ENCODE measurements around the gene BDH1. TPM values are rescaled to one million over a fixed set of nuclear protein-coding genes. Genes with fewer than 3 reads are reported as not detected.
"Not testable (repeated sequence)": the region's sequence is repeated elsewhere in the genome, so short reads cannot be mapped to it uniquely, and the experiment has no call there.

Gene BDH1
- total and polyA plus RNA-seq, 2 of the 8 experiments (the other 6 are each of a cell fraction or from before 2014, with no cell fraction given), result 27.2 to 28.1 TPM

DNA sequence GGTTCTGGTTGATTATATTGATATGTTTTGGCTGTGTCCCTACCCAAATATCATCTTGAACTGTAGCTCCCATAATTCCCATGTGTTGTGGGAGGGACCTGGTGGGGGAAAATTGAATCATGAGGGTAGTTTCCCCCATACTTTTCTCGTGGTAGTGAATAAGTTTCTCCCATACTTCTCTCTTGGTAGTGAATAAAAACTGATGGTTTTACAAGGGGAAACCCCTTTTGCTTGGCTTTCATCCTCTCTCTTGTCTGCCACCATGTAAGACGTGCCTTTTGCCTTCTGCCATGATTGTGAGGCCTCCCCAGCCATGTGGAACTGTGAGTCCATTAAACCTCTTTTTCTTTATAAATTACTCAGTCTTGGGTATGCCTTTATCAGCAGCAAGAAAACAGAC, 13.7 kb upstream of the BDH1 start:
- POLR2A ChIA-PET (ENCODE audit: partially characterized antibody), result interaction anchor here (0.7 kb wide), 1 partner anchor 11 kb away, joined by 3 read pairs; no protein-coding TSS in a partner anchor
- not testable (repeated sequence) for H3K79me1 ChIP-seq (ENCODE audit: low read depth, low read length); H3K27ac ChIP-seq (ENCODE audit: low read depth, low read length); H2BK5ac ChIP-seq (ENCODE audit: low read depth, low read length); H3K4me3 ChIP-seq (ENCODE audit: extremely low read depth in 1 of 4, insufficient read depth in 2 of 4, low read depth in 3 of 4, low read length in 4 of 4); H2BK20ac ChIP-seq (ENCODE audit: low read length); H2BK120ac ChIP-seq (replicated peaks; ENCODE audit: low read depth, low read length); H3K23ac ChIP-seq (ENCODE audit: insufficient read length); FAIRE-seq; H4K91ac ChIP-seq (replicated peaks; ENCODE audit: insufficient read length, low read length); H3K56ac ChIP-seq (replicated peaks; ENCODE audit: insufficient read length, low read depth, low read length); H3K4ac ChIP-seq (replicated peaks; ENCODE audit: insufficient read length, low read depth, low read length); H2AK5ac ChIP-seq (ENCODE audit: low read depth, low read length); DNase-seq (ENCODE audit: low read depth in 1 of 2, low spot score in 2 of 2); H2BK15ac ChIP-seq (ENCODE audit: low read length); H3K9ac ChIP-seq (replicated peaks in 1 of 4; ENCODE audit: extremely low read depth in 1 of 4, low read depth in 3 of 4, low read length in 3 of 4); H4K5ac ChIP-seq (ENCODE audit: insufficient read length, low read depth, low read length); H3K36me3 ChIP-seq (ENCODE audit: control insufficient read depth in 2 of 4, insufficient read depth in 4 of 4, low read length in 3 of 4); H2AFZ ChIP-seq (ENCODE audit: low read length); H2BK12ac ChIP-seq (ENCODE audit: low read depth, low read length); H4K20me1 ChIP-seq (replicated peaks in 1 of 2; ENCODE audit: control insufficient read depth in 1 of 2, insufficient read depth in 2 of 2, low read length in 2 of 2); H3K18ac ChIP-seq (ENCODE audit: extremely low read depth, low read length); H3K23me2 ChIP-seq (ENCODE audit: low read depth, low read length); H3K79me2 ChIP-seq (ENCODE audit: control insufficient read depth in 1 of 2, insufficient read depth in 2 of 2, low read length in 2 of 2); H4K8ac ChIP-seq (ENCODE audit: extremely low read depth, insufficient read depth, low read length); H3K27me3 ChIP-seq (replicated peaks in 1 of 4; ENCODE audit: control insufficient read depth in 3 of 4, extremely low read depth in 1 of 4, insufficient read depth in 3 of 4, low read length in 3 of 4); H3K14ac ChIP-seq (ENCODE audit: insufficient read length); H3K4me2 ChIP-seq (ENCODE audit: insufficient read depth in 1 of 2, low read depth in 2 of 2, low read length in 2 of 2)
- CTCF ChIA-PET (ENCODE audit: partially characterized antibody), result interaction anchor here (0.7 kb wide), 1 partner anchor 30 kb away, joined by 3 read pairs; no protein-coding TSS in a partner anchor
- 82% methylated on average over 2 of the region's 2 CpGs; no CpG with 5 or more reads in 1 of the 2 experiments for WGBS, 2 experiments (ENCODE audit: extremely low coverage in 1 of 2, insufficient coverage in 1 of 2, insufficient read length in 1 of 2, insufficient replicate concordance in 2 of 2, low coverage in 1 of 2, low lambda C conversion rate in 2 of 2, missing lambda C conversion rate in 1 of 2)
- Histone ChIP-seq H3K9me3 (ENCODE audit: insufficient read depth in 2 of 2, low read depth in 1 of 2, low read length in 1 of 2) (peaks cover 24 to 33% of the 10 kb centered on the region in 2 experiments), H3K4me1 (replicated peaks in 1 of 4; ENCODE audit: control insufficient read depth in 3 of 4, insufficient read depth in 4 of 4, low read length in 3 of 4) (peaks cover 7 to 20% (median 17%) of the 10 kb centered on the region in 4 experiments)
